Fibroblast of skin of left biceps (primary cell): Measurements from ENCODE around the gene ADAMTSL2.

Experiments
- DNase-seq, 2 experiments: peaks; one replicate each; pipeline ENCODE4 v3.0.0-alpha.2; 2013; ENCODE audit warnings: low read depth in 2 of 2

The ADAMTSL2 gene

GRCh38 chr9:133606708-133607025, 72.2 kb downstream of the ADAMTSL2 start:
- DNase-seq = no peak

- DNase-seq = no peak
These were observed 72.9 kb downstream of the ADAMTSL2 start for GRCh38 chr9:133607381-133607780.

GRCh38 chr9:133607976-133608375, 73.5 kb downstream of the ADAMTSL2 start:
- no peak for DNase-seq

GRCh38 chr9:133608382-133608781, 73.9 kb downstream of the ADAMTSL2 start:
- DNase-seq = no peak

GRCh38 chr9:133608889-133609288, 74.4 kb downstream of the ADAMTSL2 start:
- no peak for DNase-seq

- DNase-seq = no peak
These were observed 75.0 kb downstream of the ADAMTSL2 start, which contains the start of gene FAM163B for GRCh38 chr9:133609311-133610098. Gene FAM163B (minus strand): TSS chr9:133609389. CDS start chr9:133580223, 29,166 bp downstream.

GRCh38 chr9:133610845-133611244, 76.3 kb downstream of the ADAMTSL2 start:
- no peak for DNase-seq

GRCh38 chr9:133612051-133612450, 77.5 kb downstream of the ADAMTSL2 start:
- no peak for DNase-seq

- no peak for DNase-seq
These were observed 78.3 kb downstream of the ADAMTSL2 start for GRCh38 chr9:133612816-133613215.

- no peak for DNase-seq
These were observed 78.9 kb downstream of the ADAMTSL2 start for GRCh38 chr9:133613432-133613831.

GRCh38 chr9:133614056-133614455, 79.6 kb downstream of the ADAMTSL2 start:
- no peak for DNase-seq

GRCh38 chr9:133614678-133615077, 80.2 kb downstream of the ADAMTSL2 start:
- DNase-seq = no peak

- DNase-seq = no peak
These were observed 80.7 kb downstream of the ADAMTSL2 start for GRCh38 chr9:133615186-133615585.

- DNase-seq = no peak
These were observed 81.2 kb downstream of the ADAMTSL2 start for GRCh38 chr9:133615606-133616188.

GRCh38 chr9:133616643-133617405, 82.3 kb downstream of the ADAMTSL2 start:
- no peak for DNase-seq

- DNase-seq = no peak
These were observed 84.2 kb downstream of the ADAMTSL2 start for GRCh38 chr9:133618726-133619125.

GRCh38 chr9:133619791-133620190, 85.3 kb downstream of the ADAMTSL2 start:
- no peak for DNase-seq

GRCh38 chr9:133621725-133622267, 87.3 kb downstream of the ADAMTSL2 start:
- DNase-seq = no peak

GRCh38 chr9:133622555-133622954, 88.1 kb downstream of the ADAMTSL2 start:
- DNase-seq = no peak
